ENCODE results near the gene SLC41A3.

The SLC41A3 gene

DNA sequence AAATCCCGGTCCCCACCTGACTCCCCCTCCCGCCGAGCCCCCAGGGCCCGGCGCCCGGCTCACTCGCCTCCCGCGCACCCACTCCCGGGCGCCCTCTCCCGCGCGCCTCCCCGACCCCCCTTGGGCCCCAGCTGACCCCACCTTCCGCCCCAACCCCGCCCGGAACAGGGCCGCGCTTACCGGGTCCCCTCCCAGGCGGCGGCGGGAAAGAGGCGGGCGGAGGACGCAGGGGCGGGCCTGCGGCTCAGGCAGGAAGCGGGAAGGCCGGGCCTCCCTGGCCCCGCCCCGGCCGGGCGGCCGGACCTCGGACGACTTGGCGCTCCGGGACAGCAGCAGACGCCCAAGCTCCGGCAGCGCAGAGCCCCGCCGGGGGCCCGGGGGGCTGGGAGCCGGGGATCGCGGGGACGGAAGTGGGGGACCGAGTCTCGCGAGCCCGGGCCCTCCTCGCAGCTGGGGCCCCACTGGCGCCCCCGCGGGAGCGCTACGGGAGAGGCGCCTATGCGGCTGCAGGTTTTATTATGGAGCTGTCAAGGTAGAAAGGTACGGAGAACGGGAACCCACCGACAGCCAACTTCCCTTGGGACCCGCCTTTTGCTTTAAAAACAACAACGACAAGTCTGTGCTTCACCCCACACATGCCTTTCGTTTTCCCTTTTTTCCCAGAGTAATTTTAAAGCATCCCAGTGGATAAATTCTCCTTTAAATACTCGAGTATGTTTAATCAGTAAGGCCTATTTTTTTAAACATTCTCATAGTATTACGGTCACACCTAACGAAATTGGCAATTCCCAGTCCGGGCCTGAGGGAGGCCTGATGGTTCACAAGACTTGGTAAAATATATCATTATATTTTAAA, at the start of gene SLC41A3:
Gene SLC41A3, minus strand, starts transcription at position 212 of the 855 bp plus-strand sequence. CDS start 15,905 bp downstream, outside the sequence.
- peak; percentile 90 for DNase-seq

DNA sequence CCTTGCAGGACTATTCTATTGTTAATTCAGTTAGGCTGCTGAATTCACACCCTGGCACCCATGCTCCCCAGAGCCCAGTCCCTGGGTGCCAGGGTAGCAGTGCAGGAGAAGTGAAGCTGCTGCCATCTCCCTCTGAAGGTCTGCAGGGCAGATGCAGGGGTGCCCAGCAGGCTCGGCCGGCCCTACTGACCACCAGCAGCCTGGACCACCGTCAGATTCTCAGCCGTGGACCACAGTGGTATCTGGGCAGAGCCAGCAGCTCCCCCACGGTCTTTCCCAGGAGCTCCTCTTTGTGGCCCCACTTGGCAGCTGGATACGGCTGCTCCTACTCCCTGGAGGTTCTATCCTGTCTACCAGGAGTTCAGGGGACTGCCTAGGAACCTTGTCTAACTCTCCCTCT, 49.7 kb upstream of the SLC41A3 start:
- no peak for DNase-seq

DNA sequence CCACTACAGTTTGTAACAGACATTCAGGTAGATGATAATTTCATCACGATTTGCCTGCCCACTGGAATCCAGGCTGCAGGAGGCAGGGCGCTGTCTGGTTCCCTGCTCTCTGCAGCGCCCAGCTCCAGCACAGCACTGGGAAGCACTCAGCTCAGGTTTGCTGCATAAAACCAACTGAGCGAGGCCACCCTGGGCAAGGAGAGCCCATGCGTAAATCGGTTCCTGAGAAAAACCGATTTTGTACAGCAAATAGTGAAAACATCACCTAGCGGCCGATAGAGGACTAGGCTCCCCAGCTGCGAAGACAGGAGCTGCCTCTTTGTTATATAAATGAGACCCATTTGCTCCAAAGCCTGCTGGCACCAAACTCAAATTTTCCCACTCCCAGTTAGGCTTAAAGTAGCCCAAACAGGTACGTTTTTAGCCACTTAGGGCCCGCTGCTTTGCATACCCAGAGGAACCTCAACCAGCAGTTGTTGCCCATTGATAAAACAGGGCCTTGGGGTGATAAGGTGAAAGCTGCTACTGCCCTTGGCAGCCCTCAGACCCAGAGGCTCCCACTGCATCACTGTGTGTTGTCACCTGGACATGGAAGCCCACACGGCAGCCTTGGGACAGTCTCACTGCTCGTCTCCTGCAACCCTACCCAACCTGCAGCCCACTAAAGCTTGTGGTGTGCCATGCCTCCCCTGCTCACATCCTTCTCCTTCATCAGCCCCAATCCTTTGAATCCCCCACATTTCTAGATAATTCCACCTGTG, 49.0 kb upstream of the SLC41A3 start:
- DNase-seq = no peak

DNA sequence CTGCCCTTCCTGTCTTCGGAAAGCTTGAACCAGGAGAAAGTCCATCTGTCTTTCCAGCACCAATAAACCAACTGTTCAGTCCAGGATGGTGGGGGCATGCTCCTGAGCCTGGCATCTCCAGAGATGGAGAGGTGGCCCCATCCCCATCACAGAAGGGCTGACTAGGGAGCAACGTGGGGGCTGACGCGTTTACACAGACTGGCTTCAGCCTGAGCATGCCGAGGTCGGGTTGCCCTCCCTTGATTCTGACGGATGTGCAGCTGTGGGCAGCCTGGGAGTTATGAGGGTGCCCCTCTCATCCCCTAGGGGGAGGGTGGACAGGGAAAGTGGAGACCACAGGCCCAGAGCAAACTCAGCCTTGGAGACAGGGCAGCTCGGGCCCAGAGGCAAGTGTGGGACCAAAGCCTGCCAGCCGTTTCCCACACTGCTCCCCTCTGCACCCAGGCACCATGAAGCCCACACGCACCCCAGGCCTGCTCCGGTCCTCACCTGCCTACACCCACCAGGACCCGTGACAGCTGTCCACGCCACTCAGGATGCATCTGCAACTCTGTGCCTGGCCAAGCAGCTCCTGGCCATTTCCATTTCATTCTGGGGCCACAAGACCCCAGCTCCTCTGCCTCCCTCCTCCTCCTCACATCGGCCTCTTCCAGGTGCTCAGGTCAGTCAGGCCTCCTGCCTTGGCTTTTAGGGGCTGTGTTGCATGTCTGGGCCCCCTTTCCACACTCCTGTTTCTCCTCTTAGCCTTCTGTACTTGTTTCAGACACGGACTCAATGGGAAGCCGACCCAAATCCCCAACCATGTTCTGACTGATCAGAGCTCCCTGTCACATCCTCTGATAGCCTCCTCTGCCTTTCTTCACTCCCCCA, 48.2 kb upstream of the SLC41A3 start:
- no peak for DNase-seq

DNA sequence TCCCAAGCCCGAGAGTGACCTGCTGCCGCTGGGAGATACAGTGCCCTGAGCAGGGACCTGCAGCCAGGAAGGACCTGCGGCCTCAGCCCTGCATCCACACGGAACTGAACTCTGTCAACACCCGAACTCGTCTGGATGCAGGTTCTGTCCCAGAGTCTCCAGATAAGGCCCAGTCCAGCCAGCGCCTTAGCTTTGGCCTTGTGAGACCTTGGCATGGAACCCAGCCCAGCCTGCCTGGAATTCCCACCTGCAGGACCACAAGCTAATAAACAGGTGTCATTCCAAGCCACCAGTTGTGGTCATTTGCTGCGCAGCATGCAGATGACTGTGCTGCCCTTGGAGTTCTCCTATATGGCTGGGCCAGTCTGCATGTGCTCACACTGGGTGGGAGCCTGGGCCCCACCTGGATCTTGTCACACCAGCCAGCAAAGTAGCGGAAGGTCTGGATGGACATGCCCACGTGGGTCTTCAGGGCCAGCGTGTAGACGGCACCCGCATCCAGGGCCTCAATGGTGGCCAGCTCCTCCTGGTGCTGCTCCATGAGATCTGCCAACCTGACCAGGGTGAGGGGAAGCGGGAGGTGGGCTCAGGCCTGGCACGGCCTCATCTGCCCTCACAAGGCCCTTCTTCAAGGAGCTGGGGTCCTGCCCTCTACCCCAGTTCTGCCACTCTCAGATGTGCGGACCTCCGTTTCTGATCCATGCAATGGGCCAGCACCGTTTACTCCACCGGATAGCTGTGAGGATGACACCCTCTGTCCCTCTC, 47.2 kb upstream of the SLC41A3 start:
- DNase-seq = no peak

DNA sequence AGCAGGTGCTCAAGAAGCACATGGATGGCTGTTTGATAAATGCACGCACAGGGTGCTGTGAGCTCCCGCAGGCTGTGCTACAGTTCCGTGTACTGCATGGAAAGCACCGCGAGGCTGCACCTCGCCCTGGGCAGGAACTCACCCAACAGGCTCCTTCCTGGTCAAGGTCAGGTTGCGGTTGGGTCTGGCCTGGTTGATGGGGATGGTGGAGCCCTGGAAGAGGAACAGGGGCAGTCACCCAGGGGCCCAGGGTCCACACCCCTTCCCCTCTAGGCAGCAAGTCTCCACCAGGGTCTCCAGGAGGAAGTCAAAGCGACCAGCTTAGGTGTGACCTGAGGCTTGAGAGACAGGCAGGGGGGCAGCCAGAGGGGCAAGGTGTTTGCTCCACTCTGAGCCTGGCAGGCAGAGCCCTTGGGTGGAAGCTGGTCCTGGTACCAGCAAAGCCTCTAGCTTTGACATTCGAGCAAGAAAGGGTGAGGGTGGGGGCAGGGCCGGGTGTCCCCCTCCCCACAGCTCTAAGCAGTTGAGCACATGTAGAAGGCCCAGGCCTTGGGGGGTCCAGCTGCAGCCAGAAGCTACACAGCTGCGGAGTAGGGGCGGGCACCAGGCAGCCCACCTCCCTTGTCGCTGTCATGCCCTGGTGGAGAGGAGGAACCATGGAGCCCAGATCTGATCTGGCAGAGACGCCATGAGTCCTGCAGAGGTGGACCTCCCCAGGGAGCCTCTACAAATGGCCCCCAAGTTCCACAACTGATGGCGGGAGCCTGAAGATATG, 46.3 kb upstream of the SLC41A3 start:
- DNase-seq = no peak

DNA sequence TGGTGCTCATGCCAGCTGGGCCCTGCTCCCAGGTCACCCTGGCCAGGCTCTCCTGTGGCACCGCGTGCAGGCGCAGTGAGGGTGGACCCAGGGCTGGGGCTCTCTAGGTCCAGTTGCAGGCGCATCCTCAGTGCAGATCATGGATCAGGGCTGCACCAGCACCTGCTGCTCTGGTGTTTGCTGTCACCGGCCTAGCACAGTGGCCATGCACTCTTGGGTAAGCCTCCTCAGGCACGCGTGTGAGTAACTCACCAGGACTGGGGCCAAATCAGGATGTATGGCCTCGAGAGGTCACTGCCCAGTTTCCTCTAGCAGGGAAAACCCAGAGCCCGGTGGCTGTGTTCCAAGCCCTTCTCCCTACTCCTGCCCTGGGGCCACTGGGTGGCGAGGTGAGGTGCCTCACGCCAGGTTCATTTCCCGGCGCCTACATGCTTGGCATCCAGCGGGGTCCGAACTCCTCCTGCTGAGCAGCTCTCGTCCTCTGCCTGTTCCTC, 45.5 kb upstream of the SLC41A3 start:
- DNase-seq = no peak

DNA sequence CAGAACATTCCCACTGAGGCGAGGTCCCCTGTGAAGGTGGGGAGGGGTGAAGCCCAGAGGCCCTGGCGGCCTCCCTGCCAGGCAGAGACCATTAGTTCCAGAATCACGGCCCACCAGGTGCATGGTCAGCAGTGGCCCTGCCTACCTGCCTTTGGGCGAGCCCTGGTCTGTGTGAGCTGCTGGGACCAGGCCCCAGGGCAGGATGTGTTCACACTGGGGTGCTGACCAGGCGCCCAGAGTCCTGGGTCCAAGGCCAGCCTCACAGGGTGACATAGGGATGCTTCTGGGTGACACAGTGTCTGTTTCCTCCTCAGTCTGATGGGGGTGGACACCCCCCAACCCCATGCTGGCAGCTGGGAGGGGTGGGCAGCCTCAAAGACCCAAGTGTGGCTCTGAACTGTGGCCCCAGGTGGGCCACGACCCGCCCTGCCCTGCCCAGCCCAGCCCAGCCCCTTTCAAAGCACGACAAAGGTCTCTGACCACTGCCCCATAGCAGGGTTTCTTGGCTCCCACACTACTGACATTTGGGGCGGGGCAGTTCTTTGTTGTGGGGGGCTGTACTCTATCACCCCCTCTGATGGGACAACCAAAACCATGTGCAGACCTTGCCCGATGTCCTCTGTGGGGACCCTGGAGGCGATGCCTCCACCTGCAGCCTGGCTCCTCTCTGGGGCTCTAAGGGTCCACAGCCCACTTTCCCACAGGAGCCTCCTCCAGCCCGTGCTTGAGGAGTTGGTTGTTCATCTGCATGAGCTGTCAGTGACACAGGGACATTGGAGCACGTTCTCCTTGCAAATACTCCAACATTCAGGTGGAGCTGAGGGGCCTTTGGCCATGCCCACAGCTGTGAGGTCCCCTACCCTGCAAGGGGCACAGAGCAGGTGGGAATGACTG, 44.8 kb upstream of the SLC41A3 start:
- no peak for DNase-seq

DNA sequence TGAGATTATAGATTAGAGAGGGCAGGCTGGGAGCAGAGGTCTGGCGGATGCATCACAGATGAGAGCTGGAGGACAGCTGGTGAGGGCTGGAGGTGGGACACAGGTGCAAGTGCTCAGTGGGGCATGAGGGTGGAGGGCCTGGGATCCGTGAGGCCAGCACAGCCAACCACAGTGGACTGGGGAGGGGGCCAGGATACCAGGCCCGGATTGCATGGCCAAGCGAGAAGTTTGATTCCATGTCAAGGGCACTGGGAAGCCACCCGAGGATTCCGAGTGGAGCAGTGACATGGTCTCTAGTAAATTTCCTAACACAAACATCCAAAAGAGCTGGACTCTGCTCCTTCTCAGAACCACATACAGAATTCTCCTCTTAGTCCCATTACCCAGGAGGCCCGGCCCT, 44.0 kb upstream of the SLC41A3 start:
- no peak for DNase-seq

DNA sequence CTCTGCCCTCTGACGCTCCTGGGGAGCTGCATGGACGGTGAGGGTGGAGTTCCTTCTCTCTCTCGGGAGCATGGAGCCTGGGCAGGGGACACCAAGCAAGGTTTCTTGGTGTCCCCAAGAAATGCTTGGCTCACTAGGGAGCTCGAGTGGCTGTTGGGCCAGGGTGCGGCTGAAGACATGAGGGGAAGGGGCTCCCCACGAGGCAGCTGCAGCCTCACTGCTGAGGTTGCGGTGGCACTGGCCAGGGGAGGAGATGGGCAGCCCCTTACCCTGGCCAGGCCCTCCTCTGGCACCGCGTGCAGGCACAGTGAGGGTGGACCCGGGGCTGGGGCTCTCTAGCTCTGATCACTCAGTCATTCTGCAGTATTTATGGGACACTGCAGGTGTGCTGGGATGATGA, 43.5 kb upstream of the SLC41A3 start:
- DNase-seq = no peak

DNA sequence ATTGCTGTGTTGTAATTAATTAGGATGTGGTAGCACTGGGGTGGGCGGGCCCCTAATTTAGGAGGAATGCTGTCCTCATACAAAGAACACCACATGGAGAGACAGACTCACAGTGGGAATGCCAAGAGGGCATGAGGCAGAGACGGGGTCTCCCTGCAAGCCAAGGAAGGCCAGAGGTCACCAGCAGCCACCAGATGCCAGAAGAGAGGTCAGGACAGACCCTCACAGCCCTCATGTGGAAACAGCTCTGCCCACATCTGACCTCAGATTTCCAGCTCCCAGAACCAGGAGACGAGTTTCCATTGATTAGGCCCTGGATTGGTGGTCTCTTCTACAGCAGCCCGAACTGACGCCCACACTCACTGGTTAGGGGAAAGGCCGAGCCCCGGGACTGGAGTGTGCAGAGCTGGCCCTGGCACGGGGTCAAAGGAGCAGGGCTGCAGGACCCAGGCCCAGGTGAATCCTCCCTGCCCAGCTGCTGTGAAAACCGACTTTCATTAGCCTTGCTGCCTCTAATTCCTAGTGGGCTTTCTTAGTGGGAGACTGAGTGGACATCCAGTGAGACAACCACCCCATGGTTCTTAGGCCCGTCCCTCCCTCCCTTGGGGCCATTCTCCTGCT, 43.0 kb upstream of the SLC41A3 start:
- DNase-seq = no peak

DNA sequence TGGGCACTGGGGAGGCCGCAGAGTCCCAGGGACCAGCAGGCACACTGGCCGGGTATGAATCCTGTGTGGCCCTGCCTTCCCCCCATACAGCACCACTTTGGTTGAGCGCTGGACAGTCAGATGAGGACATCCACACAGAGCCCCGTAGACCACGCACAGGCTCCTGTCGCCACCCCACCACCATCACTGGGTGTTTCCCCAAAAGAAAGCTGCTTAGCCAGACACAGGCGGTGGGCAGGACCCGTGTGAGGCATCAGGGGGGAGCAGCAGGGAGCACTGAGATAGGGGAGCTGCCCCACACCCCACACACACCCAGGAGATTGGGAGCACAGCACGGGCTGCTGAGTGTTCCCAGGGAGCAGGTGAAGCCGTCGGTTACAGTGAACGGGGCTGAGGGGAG, 42.4 kb upstream of the SLC41A3 start:
- DNase-seq = no peak

DNA sequence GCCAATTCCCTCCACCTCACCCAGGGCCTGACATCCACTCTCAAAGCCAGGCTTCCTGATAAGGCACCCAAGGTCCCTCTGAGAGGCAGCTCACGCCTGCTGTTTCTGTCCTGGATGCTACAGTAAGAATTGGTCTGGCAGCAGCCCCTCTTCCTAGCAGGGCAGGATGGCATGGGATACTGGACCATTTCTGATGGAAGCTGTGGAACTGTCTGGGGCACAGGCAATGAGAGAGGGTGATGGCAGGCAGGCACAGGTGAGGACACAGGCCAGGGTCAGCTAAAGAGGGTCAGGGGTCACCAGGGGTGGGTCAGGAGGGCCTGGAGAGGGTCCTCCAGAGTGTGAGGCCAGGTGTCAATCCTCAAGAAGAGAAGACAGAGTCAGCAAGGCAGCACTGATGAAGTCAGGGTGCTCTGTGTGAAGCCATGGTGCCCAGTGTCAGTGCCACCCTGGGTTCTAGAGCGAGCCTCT, 41.9 kb upstream of the SLC41A3 start:
- DNase-seq = no peak

DNA sequence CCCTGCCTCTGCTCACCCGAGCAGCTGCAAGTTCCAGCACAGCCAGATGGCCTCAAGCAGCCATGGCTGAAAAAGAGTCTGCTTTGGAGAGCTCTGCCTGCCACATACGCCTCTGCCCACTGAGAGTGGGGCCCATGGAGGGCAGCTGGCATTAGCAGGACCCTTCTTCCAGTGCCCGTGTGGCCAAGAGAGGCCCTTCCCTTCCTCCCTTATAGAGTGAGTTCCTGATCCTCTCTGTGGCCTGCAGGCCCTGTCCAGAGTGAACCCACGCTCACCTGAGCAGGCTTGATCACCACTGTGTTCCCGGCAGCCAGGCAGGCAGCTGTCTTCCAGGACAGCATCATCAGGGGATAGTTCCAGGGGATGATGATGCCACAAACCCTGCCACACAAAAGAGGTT, 41.4 kb upstream of the SLC41A3 start:
- no peak for DNase-seq

DNA sequence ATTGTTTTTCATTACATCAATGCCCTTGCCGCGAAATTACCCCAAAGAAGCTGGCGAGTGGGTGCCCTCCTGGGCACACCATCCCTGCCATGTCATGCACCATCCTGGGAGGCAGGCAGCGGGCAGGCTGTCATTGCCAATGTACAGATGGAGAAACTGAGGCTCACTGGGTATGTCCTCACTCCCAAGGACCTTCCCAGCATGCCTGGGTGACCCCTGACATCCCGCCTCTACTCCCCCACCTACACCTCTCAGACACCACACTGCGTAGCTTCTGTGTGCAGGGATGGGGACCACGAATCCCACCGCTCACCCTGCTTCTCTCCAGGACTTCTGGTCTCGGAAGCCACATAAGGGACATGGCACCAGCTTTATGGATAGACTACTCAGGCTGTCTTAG, 41.0 kb upstream of the SLC41A3 start:
- DNase-seq = no peak

DNA sequence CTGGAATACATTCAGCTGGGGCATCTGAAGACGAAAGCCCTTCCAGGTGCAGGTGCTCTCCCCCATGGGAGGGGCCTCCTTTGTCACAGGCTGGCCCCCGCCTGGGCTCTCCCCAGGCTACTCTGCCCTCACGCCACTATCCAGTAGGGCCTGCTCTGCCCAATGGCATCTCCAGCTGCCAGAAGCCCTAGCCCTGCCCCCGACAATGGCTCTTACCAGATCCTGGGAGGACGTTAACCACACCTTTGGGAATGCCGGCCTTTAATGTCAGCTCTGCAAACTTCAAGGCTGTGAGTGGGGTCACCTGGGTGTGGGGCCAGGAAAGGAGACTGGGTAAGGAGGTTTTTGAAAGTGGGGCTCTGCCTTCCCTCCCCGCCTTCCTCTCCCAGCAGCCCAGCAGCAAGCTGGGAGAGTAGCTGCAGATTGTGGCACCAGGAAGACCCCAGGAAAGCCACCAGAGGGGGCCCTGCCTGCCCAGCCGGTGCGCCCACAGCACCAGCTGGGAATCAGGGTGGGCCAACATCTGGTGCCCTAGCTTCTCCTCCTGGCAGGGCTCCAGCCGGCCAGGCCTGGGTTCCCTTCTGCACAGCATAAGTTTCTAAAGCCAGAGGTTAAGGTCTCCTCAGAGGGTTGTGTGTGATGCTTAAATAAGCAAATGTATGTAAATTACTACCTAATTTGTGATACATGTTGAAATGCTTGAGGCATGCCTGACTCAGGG, 40.4 kb upstream of the SLC41A3 start:
- no peak for DNase-seq

DNA sequence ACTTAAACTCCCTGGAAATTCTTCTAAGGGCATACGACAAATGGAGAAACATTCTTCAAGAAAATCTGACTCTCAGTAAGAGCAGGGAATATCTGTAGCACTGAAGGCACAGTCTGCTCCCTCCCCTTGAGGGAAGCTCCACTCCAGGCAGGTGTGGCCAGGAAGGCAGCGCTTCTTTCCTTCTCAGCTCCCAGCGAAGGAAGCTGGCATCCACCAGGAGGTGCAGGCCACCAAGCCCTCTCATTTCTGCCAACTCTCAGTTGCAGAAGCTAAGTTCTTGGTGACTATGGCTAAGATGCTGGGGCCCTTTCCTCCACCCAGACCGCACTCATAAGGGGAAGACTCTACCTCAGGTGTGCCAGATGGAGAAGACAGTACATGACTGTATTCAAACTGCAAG, 37.7 kb upstream of the SLC41A3 start:
- DNase-seq = no peak

DNA sequence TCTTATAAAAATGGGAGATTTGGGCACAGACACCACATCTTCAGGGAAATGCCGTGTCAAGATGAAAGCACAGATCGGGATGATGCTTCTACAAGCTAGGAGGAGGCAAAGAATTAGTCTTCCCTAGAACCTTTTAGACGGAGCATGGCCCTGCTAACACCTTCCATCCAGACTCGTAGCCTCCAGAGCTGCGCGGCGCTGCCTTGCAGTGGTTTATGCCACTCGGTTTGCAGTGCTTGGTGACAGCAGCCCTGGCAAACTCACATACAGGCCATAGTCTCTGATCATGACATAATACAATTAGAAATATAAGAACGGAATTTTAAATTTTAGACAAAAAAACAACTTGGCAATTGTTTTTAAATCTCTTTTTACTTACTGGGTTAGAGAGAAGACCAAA, 37.1 kb upstream of the SLC41A3 start:
- no peak for DNase-seq

DNA sequence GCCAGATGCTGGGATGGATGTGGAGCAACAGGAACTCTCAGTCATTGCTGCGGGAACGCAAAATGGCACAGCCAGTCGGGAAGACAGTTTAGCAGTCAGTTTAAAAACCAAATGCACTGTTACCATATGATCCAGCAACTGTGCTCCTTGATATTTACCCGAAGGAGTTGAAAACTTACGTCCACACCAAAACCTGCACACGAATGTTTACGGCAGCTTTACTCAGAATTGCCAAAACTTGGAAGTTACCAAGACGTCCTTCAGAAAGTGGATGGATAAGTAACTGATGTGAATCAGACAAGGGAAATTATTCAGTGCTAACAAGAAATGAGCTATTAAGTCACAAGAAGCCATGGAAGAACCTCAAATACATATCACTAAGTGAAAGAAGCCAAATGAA, 36.1 kb upstream of the SLC41A3 start:
- DNase-seq = no peak
